WI38 (cell line): ENCODE data around the gene CBFA2T3.
A peak's percentile ranks its signal among the peaks of the same experiment; 100 is the strongest.

ENCODE experiments used
- H3K4me3 ChIP-seq: 2 replicates; pipeline ENCODE4 v1.5.1; 2011; ENCODE audit warnings: low read depth, mild to moderate bottlenecking, control low read depth, low read length
- TF ChIP-seq, protein P1 (sequence below): IDR thresholded peaks from 2 replicates; pipeline ENCODE4 v1.5.1; 2012; ENCODE audit warnings: low read depth, mild to moderate bottlenecking, control low read depth, low read length

CBFA2T3 gene

DNA sequence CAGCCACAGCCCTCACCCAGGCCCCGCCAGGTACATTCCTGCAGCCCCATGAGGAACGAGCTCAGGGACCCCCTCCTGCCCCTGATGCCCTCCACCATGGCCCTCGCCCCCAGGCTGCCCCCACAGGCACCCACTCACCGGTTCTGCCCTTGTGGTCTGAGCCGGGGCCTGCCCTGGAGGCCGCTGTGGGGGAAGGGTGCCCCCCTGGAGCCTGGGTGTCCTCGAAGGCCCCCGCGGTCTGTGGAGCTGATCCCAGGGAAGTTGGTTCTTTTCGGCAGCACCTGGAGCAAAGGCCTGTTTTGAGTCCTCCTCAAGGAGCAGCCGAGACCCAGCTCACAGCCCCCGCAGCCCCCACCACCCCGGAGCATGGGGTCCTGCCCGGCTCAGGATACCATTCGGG is 112.9 kb downstream of the CBFA2T3 start:
- TF ChIP-seq, protein P1, sequence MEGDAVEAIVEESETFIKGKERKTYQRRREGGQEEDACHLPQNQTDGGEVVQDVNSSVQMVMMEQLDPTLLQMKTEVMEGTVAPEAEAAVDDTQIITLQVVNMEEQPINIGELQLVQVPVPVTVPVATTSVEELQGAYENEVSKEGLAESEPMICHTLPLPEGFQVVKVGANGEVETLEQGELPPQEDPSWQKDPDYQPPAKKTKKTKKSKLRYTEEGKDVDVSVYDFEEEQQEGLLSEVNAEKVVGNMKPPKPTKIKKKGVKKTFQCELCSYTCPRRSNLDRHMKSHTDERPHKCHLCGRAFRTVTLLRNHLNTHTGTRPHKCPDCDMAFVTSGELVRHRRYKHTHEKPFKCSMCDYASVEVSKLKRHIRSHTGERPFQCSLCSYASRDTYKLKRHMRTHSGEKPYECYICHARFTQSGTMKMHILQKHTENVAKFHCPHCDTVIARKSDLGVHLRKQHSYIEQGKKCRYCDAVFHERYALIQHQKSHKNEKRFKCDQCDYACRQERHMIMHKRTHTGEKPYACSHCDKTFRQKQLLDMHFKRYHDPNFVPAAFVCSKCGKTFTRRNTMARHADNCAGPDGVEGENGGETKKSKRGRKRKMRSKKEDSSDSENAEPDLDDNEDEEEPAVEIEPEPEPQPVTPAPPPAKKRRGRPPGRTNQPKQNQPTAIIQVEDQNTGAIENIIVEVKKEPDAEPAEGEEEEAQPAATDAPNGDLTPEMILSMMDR, result no peak
- H3K4me3 ChIP-seq, result no peak overlapping the region

DNA sequence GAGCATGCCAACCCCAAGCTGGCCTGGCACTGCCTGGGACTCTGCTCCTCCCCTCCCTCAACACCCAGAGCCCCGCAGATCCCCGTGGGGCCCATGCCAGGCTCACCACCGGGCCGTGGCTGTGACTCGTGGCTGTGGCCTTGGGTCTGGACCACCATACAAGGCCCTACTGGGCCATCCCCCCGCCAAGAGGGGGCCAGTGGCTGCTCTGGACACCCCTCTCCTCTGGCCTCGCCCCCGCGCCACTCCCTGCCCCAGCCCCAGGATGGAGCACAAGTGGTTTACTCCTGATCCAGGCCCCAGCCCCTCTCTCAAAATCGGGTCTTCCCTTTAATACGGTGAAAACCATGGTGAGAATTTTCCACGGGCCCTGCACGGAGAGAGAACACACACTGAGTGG is 113.6 kb downstream of the CBFA2T3 start:
- H3K4me3 ChIP-seq, result no peak overlapping the region
- TF ChIP-seq, protein P1, result no peak

DNA sequence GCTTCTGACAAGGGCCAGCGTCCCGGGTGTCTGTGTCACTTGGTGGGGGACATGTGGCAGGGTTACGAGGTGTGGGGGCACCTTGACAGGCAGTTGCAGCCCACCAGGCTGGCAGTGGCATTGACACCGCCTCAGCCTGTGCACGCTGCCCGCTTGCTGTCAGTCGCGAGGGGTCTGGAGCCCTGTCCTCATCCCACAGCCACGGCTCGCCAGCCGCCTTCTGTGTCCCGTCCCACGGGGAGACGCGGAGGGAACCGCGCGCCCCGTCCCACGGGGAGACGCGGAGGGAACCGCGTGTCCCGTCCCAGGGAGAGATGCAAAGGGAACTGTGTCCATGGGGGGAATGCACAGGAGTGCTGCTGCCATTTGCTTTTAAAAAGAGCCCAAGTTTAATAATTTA is 114.0 kb downstream of the CBFA2T3 start:
- TF ChIP-seq, protein P1, result no peak
- H3K4me3 ChIP-seq, result no peak overlapping the region

DNA sequence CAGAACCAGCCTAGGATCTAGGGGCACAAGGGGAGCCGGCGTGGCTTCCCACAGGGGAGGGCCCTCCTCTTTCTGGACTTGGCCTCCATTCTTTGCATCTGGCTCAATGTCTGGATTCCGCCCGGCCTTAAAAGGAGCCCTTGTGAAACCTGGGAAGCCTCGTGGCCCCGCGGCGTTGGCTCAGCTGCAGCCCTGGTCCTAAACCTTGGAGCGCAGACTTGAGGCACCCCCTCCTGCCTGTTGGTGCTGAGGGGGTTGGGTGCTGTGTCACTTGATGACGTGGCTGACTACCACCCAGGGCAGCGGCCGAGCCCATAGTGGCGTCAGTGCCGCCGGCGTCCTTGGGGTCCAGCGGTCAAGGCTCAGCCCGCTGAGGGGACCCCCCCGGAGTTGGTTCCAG is 115.6 kb downstream of the CBFA2T3 start:
- no peak overlapping the region for H3K4me3 ChIP-seq
- TF ChIP-seq, protein P1, result no peak

DNA sequence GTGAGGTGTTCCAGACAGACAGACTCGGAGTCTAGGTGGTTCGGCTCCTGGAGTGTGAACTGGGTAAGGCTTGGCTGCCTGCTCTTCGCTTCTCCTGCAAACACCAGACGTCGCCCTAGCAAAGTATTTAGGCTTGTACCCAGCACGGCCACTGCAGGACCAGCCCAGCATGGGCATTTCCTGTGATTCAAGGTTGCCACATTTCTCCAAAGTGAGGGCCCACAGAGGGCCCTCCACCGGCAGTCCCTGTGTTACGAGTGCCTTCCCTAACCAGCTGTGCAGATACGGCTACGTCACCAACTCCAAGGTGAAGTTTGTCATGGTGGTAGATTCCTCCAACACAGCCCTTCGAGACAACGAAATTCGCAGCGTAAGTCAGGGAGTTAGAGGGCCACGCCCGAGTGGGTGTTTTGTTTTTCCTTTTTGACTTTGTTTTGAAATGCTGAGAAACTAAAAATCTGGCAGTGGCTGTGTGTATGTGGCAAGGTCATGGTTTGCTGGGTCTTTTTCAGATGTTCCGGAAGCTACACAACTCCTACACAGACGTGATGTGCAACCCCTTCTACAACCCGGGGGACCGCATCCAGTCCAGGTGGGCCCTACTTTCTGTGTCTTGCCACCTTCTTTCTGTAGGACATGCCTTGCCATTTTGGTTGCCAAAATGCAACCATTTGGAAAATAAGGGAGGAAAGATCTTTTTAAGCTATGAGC is 117.5 kb downstream of the CBFA2T3 start:
- H3K4me3 ChIP-seq, result no peak overlapping the region
- TF ChIP-seq, protein P1, result no peak

DNA sequence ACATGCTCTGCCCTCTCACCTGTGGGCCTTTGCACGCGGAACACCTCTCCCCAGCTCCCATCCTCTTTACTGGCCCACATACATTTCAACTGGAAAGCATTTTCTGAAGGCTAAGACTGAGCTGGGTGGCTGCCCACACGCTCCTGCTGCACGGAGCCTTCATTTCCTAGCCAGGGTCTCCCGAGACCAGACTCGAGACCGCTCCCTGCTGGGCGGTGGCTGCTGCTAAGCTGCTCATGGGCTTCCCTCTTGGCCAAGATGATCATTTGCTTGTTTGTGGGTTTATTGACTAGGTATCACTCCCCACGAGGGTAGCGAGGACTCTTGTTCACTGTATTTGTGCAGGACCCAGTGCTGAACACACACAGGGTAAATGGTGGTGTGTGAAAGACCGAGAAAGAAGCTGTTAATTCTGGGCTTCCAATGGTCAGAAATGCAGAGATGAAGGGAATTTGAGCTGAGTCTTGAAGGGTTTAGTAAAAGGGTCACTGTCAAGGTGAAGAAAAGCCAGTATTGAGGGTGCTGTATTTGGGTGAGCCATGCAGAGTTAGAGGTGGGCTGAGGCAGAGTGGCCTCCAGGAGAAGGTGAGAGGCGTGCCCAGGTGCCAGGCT is 119.2 kb downstream of the CBFA2T3 start:
- TF ChIP-seq, protein P1, result peak; percentile 71
- H3K4me3 ChIP-seq, result peak overlapping the region; percentile 96

DNA sequence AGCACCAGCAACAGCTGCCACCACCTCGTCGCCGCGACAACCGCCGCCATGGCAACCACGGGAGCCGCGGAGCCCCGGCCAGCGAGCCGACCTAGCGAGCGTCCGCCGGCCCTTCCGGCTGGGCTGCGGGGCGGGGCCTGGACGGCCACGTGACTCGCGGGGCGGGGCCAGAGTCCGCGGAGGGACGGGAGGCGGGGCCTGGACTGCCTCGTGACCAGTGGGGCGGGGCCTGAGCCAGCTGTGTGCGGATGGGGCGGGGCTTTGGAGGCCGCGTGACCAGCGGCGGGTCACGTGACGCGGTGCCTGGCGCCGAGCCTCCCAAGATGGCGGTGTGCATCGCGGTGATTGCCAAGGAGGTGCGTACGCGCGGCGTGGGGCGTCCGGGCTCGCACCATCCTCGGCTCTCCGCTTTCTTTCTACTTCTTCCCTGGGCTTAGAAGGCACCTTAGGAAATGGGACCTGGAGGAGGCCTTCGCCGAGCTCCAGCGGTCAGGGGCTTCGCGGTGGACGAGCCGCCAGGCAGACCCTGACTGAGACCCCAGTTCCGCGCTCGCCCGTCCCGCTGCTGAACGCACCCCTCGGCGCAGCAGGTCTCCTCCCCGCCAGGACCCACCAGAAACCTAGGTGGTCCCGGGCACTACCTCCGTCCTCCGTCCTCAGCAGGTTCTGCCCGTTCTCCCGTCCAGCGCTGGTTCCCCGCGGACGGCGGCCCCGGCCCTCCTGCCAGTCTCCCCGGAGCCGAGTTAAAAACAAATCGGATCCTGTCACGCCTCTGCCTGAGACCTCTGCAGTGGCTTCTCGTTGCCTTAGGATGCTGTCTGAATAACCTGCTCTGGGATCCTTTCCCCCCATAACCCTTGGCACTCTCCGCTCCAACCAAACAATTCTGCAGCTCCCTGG is 119.9 kb downstream of the CBFA2T3 start, which contains the start of the genes GALNS and TRAPPC2L:
GALNS (minus strand) TSS at position 120 of the 900 bp plus-strand sequence; CDS start at position 50, 70 bp downstream.
TRAPPC2L (plus strand) TSS at position 300 of the 900 bp plus-strand sequence; CDS start at position 324, 24 bp downstream.
- TF ChIP-seq, protein P1, result no peak
- H3K4me3 ChIP-seq, result peak within 1 kb of the TSS; percentile 96
